NCI-H1105 (cell line): ENCODE data around the gene SERGEF.

ENCODE experiments used
- DNase-seq: peaks from one replicate; lab custom pipeline; 2025; lab: John Stamatoyannopoulos, UW

SERGEF gene

DNA sequence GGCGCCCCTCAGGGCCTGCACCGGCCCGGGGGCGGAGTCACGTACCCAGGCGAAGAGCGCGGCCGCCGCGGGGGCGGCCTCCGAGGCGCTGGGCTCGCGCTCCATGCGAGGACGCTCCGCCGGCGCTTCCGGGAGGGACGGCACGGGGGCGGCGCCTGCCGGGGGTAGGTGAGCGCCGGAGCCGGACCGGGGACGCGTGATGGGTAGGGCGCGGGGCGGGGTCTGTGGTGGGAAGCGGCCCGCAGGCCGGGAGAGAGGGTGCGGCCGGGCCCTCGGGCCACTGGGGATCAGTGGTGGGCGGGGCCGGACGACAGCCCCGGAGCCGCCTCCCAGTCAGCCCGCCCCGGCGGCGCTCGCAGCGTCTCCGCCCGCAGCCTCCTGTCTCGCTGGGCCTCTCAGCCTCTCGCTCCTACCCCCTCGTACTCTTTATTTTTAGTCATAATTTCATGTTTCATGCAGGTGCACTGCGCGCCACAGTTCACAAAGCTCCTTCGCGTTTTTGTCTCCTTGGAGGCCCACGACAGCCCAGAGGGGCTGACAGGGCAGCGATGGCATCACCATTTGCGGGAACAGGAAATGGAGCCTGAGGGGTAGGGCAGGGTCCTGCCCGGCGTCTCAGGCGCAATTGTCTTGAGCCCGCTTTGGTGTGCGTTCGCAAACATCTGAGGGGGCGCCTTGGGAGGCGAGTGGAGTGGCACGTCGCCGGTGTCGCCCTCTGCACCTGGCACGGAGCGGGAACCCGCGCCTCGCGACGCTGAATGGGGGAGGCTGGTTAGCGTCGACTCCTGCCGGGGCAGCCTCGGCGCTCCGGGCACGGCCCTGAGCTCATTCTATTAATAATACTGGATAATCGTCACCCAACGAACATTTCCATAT, at the start of gene SERGEF:
TSS of gene SERGEF (minus strand) at position 142 of the 876 bp plus-strand sequence. CDS start at position 105, 37 bp downstream.
- DNase-seq: peak; percentile 98

DNA sequence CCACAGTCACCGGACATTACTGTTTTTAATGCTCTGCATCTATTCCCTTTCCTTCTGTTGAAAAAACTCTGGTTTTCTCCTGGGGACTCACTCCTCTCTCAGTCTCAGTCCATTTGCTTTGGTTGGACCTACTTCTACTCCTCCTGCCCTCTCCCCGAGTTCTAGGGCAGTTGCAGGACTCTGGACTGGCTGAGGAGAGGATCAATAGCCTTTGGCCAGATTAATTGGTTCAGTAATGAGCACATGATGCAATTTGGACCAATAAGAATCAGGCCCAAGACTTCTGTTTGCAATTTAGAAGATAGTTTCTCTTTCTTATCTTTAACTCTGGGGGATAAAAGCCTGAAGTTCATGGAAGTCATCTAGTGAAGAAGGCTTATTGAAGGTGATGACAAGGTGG, 48.5 kb upstream of the SERGEF start:
- no peak for DNase-seq

DNA sequence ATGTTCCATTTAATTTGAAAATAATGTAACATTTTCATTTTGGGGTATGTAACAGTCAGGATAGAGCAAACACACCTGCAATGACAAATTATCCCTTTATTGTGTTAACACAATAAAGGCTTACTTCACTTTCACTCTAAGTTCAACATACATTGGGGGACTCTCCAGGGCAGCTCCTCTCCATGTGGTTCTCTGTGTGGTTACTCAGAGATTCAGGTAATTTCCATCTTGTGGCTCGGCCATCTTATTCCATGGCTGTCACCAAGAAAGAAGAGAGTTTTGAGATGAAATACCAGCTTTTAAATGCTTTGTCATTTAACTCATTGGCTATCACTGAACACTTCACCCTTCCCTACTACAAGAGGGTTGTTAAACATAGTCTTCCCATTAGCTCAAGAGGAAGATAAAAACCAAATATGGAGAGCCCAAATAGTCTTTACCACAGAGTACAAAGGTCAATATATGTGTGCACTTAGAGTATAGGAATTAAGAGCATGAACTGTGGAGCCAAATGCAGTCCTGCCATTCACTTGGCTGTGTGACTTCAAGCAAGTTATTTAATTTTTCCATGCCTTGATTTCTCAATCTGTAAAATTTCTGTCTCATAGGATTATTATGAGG, 43.8 kb upstream of the SERGEF start:
- no peak for DNase-seq

DNA sequence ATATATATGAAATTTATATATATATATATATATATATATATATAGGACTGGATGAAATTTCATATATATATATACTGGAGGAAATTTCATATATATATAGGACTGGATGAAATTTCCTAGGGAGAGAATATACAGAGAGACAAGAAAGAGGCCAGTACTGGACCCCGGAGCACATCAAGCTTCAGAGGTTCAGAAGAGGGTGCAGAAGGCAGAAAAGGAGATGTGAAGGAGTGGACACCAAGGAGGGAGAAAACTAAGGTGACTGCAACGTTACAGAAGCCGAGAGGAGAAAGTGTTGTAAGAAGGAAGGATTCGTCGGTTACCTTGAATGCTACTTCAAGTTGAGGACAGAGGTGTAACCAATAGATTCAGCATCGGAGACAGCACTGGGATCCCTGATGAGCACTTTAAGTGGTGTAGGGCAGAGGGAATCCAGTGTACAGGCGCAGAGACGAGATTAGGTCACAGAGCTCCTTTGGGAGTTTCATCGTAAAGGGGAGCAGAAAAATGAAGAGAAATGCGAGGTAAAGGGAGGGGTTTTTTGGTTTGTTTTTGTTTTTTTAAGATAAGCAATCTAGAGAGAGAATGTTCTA, 41.8 kb upstream of the SERGEF start:
- DNase-seq: no peak

DNA sequence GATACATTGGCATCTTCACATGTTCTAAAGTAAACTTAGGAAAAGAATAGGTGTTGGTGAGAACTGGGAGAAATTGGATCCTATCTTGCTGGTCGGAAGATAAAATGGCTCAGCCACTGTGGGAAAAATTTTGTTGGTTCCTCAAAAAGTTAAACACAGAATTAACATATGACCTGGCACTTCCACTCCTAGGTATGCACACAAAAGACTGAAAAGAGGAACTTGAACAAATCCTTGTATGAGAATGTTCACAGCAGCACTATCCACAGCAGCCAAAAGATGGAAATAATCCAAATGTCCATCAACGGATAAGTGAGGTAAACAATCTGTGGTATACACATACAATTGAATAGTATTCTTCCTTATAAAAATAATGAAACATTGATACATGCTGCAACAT, 38.0 kb upstream of the SERGEF start:
- DNase-seq: no peak

DNA sequence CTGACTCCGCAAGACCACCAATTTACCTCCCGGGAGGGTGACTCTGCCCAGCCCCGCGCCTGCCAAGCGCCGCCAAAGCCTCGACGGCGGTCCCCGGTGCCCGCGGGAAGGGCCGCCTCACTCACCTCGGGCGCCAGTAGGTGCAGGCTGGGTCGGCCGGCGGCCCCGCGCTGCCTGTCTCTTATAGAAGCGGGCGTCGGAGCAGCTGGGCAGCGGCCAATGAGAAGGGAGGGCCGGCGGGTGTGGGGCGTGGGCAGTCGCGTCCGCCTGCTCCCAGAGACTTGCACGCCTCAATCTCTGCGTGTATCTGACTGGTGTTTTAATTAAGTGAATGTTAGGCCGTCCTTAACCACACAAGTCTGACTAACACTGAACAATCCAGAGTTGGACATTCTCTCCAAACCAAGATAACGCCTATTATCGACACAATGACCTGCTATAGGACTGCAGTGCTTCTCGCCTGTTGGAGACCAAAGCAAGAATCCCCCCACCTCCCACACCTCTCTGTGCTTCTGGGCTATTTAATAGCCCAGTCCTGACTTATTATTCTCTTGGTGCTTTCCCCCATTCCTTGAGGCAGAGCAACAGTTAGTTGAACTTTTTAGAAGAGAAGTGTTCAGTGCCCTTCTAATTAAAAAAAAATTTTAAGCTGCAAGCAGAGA, 33.4 kb upstream of the SERGEF start, which contains the start of gene TPH1:
TSS of gene TPH1 (minus strand) at position 154 of the 662 bp plus-strand sequence. CDS start 5,507 bp downstream, outside the sequence.
- DNase-seq: no peak

DNA sequence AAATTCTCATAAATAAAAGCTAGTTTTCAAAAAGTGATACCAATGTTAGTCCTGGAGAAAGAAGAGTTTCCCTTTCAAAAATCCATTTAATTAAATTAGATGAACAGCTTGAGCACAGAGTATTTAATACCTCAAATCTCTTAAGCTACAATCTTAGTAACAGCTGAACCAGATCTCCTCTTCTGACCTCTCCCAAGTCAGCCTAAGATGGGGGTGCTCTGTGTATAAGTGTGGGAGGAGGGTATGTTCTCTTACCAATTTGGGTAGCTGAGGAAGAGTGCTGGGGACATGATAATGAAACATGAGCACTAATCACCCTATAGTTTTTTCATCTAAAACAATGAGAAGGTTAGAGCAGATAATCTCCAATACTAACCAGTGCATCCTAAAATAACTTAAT, 23.6 kb upstream of the SERGEF start:
- no peak for DNase-seq

DNA sequence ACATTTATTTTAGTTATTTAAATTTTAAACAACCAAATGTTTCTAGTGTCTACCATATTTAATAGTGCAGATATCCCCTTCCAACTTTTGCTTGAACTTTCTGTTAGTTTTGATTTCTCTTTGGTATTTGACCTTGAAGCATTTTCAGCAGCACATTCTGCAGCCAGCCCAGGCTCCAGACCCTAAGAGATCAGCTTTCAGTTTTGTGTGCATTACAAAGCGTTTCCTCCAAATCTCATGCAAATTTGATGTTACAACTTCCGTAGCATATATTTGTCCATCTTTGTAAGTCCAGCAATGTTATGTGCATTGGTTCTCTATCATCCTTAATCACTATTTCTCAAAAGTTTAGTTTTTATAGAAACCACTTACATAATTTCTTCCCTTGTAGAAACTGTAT, 14.6 kb upstream of the SERGEF start:
- no peak for DNase-seq

DNA sequence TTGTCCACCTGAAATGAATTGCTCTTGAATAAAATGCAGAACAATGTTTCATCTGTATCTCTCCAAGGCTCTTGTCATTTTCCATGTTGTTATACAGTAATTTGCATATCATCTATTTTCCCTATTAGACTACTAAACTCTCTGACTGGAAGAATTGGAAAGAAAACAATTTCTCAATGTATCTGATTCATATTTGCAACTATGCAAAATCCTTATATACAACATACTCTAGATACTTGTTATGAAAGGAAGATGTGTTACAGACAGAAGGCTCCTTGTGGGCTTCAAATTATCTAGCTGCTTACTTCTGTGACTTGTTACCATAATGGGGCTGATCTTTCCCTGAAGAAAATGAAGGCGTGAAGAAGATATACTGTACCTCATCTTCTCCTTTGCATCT, 9.6 kb upstream of the SERGEF start:
- no peak for DNase-seq

DNA sequence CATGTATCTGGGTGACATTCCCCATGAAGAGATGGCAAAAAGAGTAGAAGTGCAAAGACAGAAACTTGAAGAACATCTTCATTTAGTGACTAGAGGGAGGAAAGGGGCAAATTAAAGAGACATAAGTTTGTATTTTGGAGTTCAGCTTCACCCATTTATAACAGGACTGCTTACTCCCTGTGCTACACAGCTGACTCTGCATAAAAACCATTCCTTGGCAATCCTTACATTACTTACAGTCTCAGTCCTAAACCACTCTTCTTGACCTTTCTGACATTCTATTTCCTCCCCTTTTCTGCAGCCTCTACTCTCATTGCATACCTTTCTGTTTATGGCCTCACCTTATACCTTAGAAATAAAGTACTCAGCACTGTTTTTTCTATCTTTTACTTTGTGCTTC, 6.8 kb upstream of the SERGEF start:
- DNase-seq: no peak

DNA sequence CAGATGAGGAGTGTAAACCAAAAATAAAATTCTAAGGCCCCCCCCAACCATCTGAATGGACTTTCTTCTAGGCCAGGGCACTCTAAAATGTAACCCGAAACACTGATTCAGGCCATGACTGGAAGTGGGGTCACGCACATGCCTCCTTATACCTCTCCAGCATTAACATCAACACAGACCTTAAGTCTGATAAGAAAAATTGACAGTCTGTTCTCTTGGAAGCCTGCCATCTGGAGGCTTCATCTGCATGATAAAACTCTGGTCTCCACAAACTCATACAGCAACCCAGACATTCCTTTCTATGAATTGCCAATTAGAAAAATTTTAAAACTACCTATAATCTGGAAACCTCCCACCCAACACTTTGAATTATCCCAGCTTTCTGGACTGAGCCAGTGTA, 3.9 kb upstream of the SERGEF start:
- DNase-seq: no peak

DNA sequence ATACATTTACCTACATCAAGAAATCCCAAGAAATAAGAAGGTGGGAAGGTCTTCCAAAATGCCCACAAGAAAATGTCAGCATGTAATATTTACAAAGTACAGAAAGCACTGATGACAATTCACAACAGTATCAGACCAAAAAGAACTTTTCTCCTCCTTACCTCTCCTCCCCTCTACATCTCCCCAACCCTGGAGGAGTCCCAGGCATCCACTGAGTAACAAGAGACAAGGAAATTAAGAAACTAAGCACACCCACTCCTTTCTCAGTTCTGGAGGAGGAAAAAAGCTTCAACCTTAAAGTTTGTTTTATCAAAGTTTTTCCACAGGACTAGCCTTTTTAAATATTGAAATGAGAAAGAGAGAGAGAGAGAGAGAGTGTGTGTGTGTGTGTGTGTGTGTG, 2.0 kb upstream of the SERGEF start:
- no peak for DNase-seq

DNA sequence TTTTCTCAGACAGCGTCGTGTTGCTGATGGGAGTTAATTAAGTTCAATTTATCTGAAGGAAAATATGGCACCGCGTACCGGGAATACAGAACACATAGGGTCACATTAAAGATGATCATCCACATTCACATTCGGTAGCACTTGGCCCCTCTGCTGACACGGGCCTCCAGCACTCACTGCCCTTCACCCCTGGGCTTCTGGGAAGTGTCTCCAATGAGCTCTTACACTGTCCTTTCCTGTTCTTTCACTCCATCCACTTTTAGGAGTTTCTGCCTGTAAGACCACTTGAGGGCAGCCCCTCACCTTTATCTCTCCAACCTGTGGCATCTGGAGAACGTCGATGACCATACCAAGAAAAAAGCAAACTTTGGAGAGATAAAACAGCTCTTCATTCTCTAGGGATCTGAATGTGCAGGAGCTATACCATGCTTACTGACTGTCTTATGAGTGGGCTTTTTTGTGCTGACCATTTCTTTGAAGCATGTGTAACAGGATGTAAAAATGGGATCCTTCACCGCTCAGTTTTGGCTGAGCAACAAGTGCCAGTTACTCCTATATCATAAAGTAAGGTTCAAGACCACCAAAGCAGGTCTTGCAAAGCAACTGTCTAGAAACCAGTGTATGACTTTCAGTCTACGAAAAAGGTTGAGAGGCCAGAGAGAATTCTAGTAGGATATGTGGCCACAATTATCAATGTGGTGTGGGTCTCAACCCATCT, 1.1 kb upstream of the SERGEF start:
- DNase-seq: no peak

DNA sequence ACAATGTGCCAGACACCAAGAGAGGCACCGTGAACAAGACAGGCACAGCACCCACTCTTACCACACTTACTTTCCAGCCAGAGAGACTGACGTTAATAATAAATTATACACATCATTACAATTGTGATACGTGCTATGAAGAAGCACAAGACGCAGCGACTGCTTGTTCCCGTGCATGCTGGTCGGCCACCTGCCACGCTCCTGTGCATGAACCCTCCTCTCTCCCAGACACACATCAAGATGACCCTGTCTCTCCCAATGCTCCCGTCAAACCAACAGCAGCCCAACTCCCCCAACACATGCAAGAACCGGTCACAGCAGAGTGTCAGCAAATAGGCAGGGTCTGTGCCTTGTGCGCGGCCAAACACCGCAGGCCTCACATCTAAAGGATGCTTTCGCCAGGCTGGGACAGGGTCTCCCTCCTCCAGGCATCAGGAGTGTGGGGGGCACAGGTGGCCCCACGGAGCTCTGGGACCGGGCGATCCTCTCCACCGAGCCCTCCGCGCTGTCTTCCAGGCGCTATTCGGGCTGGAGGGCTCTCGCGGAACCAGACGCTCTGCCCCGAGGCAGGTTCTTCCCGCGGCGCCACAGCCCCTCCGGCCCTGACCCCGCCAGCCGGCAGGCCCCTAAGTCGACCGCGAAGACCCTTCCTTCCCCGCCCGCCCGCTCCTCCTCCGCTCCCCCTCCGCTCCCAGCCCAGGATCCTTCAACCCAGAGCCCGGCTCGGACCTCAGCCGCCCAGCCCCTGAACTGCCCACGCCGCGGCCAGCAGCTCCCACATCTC, 533 bp downstream of the SERGEF start:
- DNase-seq: peak; percentile 41

DNA sequence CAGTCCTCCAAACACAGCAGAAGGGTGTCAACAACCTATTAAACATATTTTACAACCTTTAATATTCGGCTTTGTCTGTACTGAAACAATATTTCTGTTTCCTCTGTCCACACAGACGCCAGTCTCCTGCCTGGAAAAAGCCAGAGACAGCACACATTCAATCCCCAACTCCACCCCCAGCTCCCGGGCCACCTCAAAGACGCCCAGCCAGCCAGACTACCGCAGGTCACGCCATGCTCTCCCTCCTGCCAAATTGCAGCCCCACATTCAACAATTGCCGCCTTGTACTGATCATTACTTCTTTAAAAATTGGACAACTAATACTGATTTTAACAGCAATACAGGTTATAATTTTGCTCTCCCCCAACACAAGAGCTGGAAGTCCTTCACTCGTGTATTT, 1.2 kb downstream of the SERGEF start:
- no peak for DNase-seq

DNA sequence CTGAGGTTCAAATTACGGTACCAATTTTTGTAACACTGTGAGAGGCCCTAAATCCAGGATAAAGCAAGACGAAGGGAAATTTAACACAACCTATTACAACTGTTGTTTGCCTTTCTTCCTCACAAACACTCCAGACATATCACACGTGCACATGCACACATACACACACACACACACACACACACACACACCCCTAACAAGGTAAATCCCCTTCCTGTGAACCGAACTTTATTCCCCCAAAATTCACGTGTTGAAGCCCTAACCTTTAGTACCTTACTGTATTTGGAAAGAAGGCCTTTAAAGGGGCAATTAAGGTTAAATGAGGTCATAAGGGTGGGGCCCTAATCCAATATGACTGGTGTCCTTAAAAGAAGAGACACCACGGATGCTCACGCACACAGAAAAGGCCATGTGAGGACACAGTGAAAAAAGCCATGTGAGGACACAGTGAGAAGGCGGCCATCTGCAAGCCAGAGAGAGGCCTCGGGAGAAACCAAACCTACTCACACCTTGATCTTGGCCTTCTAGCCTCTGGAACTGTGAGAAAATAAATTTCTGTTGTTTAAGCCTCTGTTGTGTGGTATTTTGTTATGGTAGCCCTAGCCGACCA, 1.8 kb downstream of the SERGEF start:
- no peak for DNase-seq

DNA sequence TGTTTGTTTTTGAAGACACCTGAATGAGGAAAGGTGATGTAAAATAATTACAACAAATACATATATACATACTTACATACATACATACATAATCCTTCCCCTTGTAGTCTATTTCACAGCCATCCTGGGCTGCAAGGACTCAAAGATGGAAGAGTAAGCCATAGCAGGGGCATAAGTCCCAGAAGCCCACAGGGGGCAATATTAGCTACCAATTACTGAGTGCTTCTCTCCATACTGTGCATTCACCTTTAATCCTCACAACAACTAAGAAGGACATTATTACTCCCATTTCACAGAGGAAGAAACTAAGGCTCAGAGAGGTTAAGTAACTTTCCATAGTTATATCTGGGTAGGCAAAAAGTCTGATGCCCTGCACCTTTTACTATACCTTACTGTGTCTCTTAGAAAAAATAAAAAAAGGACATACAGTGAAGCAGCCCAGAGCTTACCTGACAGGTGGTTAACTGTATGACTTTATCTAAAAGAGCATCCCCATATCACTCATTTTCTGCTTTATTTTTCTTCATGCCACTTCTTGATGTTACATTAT, 2.7 kb downstream of the SERGEF start:
- no peak for DNase-seq

DNA sequence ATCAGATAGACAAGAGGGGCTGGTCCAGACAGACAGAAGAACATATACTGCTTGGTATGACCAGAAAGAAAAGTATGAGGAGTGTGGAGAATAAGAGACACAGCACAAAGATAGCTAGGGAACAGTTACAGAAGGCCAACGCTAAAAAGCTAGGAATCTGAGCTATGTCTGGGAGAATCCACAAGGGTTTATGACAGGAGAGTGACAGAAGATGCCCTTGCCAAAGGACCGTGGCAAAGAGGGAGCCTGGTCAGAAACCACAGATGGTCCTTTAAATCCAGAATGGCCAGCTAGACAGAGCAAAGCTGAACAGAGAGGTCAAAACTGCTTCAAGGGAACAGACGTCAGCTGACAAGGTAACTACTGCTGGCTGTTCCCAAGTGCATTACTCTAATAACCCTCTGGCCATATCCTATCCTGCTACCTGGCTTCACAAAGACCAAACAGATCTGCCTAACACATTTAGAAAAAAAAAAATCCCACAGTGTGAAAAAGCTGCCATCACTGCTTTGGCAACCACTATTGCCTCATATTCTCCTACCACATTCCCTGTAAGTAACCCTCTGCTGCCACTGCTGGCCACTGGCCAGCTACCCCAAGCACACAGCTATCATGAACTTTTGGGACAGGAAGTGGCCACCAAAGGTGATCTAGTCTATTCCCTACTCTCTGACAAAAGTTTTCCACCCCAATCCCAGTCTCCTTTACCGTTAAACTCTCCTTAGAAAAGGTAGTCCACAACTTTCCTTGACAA, 7.3 kb downstream of the SERGEF start:
- no peak for DNase-seq

DNA sequence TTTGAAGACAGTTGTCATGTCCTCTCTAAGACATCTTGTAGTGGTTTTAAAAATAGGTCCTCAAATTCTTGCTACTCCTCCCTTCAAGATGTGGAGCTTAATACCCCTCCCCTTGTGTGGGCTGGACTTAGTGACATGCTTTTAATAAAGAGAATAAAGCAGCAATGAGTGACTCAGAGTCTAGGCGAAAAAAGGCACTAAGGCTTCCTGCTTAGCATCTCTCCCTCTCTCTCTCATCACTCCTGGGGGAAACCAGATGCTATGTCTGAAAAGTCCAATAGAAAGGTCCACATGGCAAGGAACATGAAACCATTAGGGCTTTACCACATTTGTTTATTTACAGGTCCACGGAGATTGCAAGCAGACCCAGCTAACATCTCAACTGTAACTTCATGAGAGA, 11.7 kb downstream of the SERGEF start:
- DNase-seq: no peak

DNA sequence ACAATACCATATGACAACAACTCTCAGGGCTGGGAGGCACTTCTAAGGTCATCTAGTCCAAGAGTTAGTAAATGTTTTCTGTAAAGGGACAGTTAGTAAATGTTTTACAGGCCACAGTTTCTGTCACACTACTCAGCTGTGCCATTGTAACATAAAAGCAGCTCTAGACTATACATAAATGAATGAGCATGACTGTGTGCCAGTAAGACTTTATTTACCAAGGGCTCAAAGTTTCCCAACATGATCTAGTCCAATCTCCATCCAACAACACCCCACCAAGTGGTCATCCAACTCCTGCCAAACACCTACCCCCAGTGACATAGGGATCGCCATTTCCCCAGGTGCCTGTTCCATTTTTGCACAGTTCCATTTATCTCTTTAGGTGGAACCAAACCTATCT, 12.1 kb downstream of the SERGEF start:
- no peak for DNase-seq
